ENCODE data around the gene ULK3. TPM values are rescaled to one million over a fixed set of nuclear protein-coding genes. Genes with fewer than 3 reads are reported as not detected.
A peak's percentile ranks its signal among the peaks of the same experiment; 100 is the strongest.

ULK3 gene
- total RNA-seq, 1 donor from 2014 or later: 17.4 TPM

- no peaks in the 10 kb centered on the region for H3K27me3 ChIP-seq (ENCODE audit: control insufficient read depth, insufficient read depth, low read length)
- FAIRE-seq (no peak), DNase-seq (ENCODE audit: low read depth) (peak; percentile 15)
- peak; percentile 38 for TF ChIP-seq CTCF (IDR thresholded peaks at IDR 0.05; ENCODE audit: insufficient read depth, low read length, severe bottlenecking)
- peaks cover 2% of the 10 kb centered on the region for H3K36me3 ChIP-seq (ENCODE audit: control insufficient read depth, insufficient read depth, low read length)
- no peak overlapping the region for H3K4me3 ChIP-seq (ENCODE audit: low read depth, low read length)
Measured at GRCh38 chr15:74793135-74794028, 49.6 kb downstream of the ULK3 start.

DNA sequence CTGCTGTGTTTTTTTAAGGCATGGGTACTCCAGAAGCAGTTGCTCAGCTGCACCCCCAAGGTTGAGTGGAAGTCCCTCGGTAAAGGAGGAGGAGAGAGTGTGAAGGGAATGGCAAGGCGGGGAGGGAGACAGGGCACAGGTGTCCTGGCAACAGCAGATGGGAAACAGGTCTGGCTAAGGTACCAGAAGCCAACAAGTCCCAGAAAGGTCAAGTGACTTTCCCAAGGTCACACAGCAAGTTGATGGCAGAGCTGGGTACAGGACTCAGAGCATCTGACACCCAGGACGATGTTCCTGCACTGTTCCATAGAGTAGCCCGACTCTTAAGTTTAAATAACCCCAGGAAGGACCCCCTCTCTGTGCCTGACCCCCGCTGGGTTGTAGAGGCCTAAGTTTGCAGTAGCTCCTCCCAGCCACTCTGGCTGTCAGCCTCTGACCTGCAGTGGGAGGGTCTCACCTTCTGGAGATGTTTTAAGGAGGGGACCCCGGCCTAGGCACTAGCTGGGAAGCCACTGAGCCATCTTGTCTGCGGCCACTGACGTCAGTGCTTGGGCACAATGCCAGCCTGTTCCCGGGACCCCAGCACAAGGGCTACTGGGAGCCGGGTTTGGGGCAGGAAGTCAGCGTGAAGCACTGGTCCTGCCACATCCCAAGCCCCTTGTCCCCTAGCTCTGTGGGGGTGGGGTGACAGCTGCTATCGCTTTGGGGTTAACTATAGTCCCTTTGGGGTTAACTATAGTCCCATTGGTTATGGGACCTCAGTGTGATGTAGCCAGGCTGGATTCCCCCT, 50.5 kb downstream of the ULK3 start:
- Histone ChIP-seq H3K4me3 (ENCODE audit: low read depth, low read length) (no peak overlapping the region), H3K27me3 (ENCODE audit: control insufficient read depth, insufficient read depth, low read length) (no peaks in the 10 kb centered on the region), H3K36me3 (ENCODE audit: control insufficient read depth, insufficient read depth, low read length) (peaks cover 1% of the 10 kb centered on the region)
- no peak for TF ChIP-seq CTCF (IDR thresholded peaks at IDR 0.05; ENCODE audit: insufficient read depth, low read length, severe bottlenecking)
- DNase-seq (ENCODE audit: low read depth): no peak
- no peak for FAIRE-seq

GRCh38 chr15:74791667-74792066, 51.3 kb downstream of the ULK3 start:
- DNase-seq (ENCODE audit: low read depth) (no peak), FAIRE-seq (no peak)
- H3K4me3 ChIP-seq (ENCODE audit: low read depth, low read length): no peak overlapping the region
- no peaks in the 10 kb centered on the region for H3K27me3 ChIP-seq (ENCODE audit: control insufficient read depth, insufficient read depth, low read length)
- no peak for TF ChIP-seq CTCF (IDR thresholded peaks at IDR 0.05; ENCODE audit: insufficient read depth, low read length, severe bottlenecking)
- H3K36me3 ChIP-seq (ENCODE audit: control insufficient read depth, insufficient read depth, low read length): peaks cover 1% of the 10 kb centered on the region

DNA sequence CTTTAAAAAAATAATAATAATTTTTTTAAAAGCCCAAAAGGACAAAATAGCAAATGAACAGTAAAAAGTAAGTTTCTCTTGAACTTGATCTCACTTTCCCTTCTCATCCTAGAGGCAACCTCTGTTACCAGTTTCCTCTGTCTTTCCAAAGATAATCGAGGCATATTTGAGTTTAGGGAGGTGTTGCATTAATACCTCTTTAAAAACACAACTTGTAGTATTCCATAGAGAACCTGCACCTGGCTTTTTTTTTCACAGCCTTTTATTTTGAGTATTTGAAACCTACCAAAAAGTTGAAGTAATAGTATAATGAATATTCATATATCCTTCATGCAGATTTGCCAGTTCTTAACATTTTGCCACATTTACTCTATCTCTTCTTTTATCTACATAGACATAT, 51.9 kb downstream of the ULK3 start:
- H3K36me3 ChIP-seq (ENCODE audit: control insufficient read depth, insufficient read depth, low read length): peaks cover 3% of the 10 kb centered on the region
- H3K4me3 ChIP-seq (ENCODE audit: low read depth, low read length): no peak overlapping the region
- no peak for TF ChIP-seq CTCF (IDR thresholded peaks at IDR 0.05; ENCODE audit: insufficient read depth, low read length, severe bottlenecking)
- FAIRE-seq (no peak), DNase-seq (ENCODE audit: low read depth) (no peak)
- H3K27me3 ChIP-seq (ENCODE audit: control insufficient read depth, insufficient read depth, low read length): no peaks in the 10 kb centered on the region

DNA sequence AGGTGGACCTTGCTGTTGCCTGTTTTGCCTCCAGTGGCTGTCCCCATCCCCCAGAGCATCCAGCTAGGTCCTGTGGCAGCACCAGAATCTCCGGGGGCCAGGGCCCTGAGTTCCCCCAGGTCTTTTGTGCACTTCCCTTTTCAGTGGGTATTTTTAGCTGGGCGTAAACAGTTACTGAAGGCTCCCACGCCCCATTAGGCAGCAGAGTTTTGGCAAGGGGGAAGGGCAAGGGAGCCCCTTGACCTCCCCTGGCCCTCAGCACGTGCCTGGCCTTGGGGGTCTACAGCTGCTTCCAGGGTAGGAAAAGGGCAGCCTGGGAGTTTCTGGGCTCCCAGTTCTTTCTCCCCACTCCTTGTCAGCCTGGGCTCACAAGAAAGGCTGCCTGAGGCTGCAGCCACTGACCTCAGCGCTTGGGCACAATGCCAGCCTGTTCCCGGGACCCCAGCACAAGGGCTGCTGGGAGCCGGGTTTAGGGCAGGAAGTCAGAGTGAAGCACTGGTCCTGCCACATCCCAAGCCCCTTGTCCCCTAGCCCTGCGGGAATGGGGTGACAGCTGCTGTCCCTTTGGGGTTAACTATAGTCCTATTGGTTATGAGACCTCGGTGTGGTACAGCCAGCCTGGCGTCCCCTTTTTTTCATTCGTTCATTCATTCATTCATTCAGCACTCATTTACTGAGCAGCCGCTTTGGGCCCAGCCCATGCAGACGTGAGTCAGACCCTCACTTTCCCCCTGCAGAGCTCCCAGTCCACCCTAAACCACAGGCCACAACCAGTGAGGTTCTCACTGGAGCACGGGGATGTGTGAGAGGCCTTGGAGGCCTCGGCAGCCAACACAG, 52.7 kb downstream of the ULK3 start:
- TF ChIP-seq CTCF (IDR thresholded peaks at IDR 0.05; ENCODE audit: insufficient read depth, low read length, severe bottlenecking): no peak
- DNase-seq (ENCODE audit: low read depth): no peak
- Histone ChIP-seq H3K36me3 (ENCODE audit: control insufficient read depth, insufficient read depth, low read length) (peaks cover 3% of the 10 kb centered on the region), H3K4me3 (ENCODE audit: low read depth, low read length) (no peak overlapping the region), H3K27me3 (ENCODE audit: control insufficient read depth, insufficient read depth, low read length) (no peaks in the 10 kb centered on the region)
- FAIRE-seq: no peak

Measured in bronchial epithelial cell (primary cell).